DOHH2 (cell line): Measurements from ENCODE around the gene SFTPB.

ENCODE experiments used
- H3F3A ChIP-seq: fragments of 200-600 bp; sonication (generic), shearing (Covaris generic); 2 replicates; pipeline ENCODE4 v1.6.0; 2016; ENCODE audit warnings: antibody characterized with exemption, mild to moderate bottlenecking; ENCODE audit not compliant: control insufficient read depth, insufficient read depth
- H3K27ac ChIP-seq: fragments of 200-600 bp; sonication (generic); 2 replicates; pipeline ENCODE4 v1.5.1; 2014; ENCODE audit warnings: low read depth, mild to moderate bottlenecking, low read length, moderate library complexity
- H3K27me3 ChIP-seq: fragments of 200-600 bp; sonication (generic); 2 replicates; pipeline ENCODE4 v1.6.1; 2014; ENCODE audit warnings: mild to moderate bottlenecking, low read length, mixed read lengths; ENCODE audit not compliant: control insufficient read depth
- H3K36me3 ChIP-seq: fragments of 200-600 bp; sonication (generic); 2 replicates; pipeline ENCODE4 v1.6.1; 2014; ENCODE audit warnings: mild to moderate bottlenecking, low read length, moderate library complexity, mixed read lengths; ENCODE audit not compliant: control insufficient read depth
- H3K4me1 ChIP-seq: fragments of 200-600 bp; sonication (generic); 2 replicates; pipeline ENCODE4 v1.6.1; 2014; ENCODE audit warnings: mild to moderate bottlenecking, low read length, mixed read lengths; ENCODE audit not compliant: control insufficient read depth
- H3K4me2 ChIP-seq: fragments of 200-600 bp; sonication (generic); 2 replicates; pipeline ENCODE4 v1.6.0; 2014; ENCODE audit warnings: mild to moderate bottlenecking, low read length, moderate library complexity
- H3K4me3 ChIP-seq: fragments of 200-600 bp; sonication (generic); 2 replicates; pipeline ENCODE4 v1.5.1; 2014; ENCODE audit warnings: mild to moderate bottlenecking, low read length, mixed read lengths
- H3K79me2 ChIP-seq: fragments of 200-600 bp; sonication (generic); 2 replicates; pipeline ENCODE4 v1.6.1; 2014; ENCODE audit warnings: mild to moderate bottlenecking, low read length, mixed read lengths; ENCODE audit not compliant: control insufficient read depth
- H3K9me2 ChIP-seq: fragments of 200-600 bp; sonication (generic); replicated peaks from 2 replicates; pipeline ENCODE4 v1.6.1; 2014; ENCODE audit warnings: mild to moderate bottlenecking, low read length, mixed read lengths; ENCODE audit not compliant: control insufficient read depth
- H3K9me3 ChIP-seq: fragments of 200-600 bp; sonication (generic); 2 replicates; pipeline ENCODE4 v1.6.1; 2014; ENCODE audit warnings: antibody characterized with exemption, low read length, mixed read lengths; ENCODE audit not compliant: control insufficient read depth, insufficient read depth
- H4K20me1 ChIP-seq: fragments of 200-600 bp; sonication (generic); 2 replicates; pipeline ENCODE4 v1.6.0; 2014; ENCODE audit warnings: low read depth, mild to moderate bottlenecking, antibody characterized with exemption, low read length, moderate library complexity; ENCODE audit not compliant: control insufficient read depth, insufficient read depth
- EZH2phosphoT487 ChIP-seq: fragments of 200-600 bp; sonication (generic); IDR thresholded peaks from 2 replicates; pipeline ENCODE4 v1.6.1; 2017; ENCODE audit warnings: borderline replicate concordance, mild to moderate bottlenecking, antibody characterized with exemption, low read length, moderate library complexity, mixed read lengths
- TF ChIP-seq, protein P1 (sequence below): fragments of 200-600 bp; sonication (generic); IDR thresholded peaks from one replicate; pipeline ENCODE4 v1.5.1; 2014; ENCODE audit warnings: antibody characterized with exemption, mild to moderate bottlenecking, low read depth, low read length; ENCODE audit not compliant: poor library complexity, severe bottlenecking

Gene SFTPB

DNA sequence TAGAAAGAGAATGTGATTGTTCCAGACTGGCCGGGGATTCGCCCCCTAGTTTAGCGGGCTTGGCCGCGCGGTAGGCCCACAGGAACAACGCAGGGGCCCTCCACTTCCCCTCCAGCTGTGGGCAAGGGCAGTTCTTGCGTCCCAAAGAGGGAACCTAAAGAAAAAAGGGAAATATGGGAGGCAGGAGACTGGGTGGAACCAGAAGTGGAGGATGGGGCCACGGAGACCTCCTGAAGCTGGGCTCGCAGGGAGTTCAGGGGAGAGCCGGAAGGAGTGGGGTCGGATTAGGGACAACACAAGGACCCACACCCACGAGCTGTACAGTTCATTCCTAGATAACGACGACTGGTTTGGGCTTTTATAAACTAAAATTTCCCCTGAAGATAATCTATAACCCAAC, 44.3 kb upstream of the SFTPB start:
- Histone ChIP-seq H3K27me3 (peaks cover 31% of the 10 kb centered on the region), H3K36me3 (no peaks in the 10 kb centered on the region), H3F3A (no peaks in the 10 kb centered on the region), H3K79me2 (no peaks in the 10 kb centered on the region), H3K9me2 (no peaks in the 10 kb centered on the region), H3K27ac (no peak overlapping the region), H3K4me3 (no peak overlapping the region), H3K4me1 (no peaks in the 10 kb centered on the region), H3K4me2 (no peak overlapping the region), H4K20me1 (no peaks in the 10 kb centered on the region), H3K9me3 (no peaks in the 10 kb centered on the region)
- TF ChIP-seq EZH2phosphoT487: no peak
- TF ChIP-seq, protein P1, sequence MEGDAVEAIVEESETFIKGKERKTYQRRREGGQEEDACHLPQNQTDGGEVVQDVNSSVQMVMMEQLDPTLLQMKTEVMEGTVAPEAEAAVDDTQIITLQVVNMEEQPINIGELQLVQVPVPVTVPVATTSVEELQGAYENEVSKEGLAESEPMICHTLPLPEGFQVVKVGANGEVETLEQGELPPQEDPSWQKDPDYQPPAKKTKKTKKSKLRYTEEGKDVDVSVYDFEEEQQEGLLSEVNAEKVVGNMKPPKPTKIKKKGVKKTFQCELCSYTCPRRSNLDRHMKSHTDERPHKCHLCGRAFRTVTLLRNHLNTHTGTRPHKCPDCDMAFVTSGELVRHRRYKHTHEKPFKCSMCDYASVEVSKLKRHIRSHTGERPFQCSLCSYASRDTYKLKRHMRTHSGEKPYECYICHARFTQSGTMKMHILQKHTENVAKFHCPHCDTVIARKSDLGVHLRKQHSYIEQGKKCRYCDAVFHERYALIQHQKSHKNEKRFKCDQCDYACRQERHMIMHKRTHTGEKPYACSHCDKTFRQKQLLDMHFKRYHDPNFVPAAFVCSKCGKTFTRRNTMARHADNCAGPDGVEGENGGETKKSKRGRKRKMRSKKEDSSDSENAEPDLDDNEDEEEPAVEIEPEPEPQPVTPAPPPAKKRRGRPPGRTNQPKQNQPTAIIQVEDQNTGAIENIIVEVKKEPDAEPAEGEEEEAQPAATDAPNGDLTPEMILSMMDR: no peak

DNA sequence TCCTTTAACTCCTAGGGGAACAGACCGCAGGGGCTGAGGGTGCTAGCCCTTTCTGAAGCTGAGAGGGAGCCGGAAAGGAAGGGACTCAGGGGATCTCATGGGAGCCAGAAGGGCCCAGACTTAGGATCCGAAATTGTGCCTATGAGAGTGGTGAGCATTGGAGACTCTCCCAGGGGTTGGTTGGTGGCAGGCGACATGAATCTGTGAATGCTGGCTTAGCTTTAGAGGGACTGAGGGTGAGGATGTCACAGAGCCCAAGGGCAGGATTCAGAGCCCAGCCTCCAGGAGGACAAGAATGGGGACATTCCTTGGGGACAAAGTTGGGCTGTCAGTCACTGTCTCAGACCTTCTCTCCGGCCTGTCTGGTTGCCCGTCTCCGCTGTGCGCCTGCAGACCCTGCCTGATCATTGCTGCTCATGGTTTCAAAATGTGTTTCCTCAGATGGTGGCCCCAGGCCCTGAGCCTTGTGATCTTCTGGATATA, 43.6 kb upstream of the SFTPB start:
- H3F3A ChIP-seq: no peaks in the 10 kb centered on the region
- H3K9me2 ChIP-seq: no peaks in the 10 kb centered on the region
- H3K27ac ChIP-seq: no peak overlapping the region
- no peaks in the 10 kb centered on the region for H4K20me1 ChIP-seq
- H3K36me3 ChIP-seq: no peaks in the 10 kb centered on the region
- peaks cover 32% of the 10 kb centered on the region for H3K27me3 ChIP-seq
- H3K79me2 ChIP-seq: no peaks in the 10 kb centered on the region
- H3K9me3 ChIP-seq: no peaks in the 10 kb centered on the region
- no peaks in the 10 kb centered on the region for H3K4me1 ChIP-seq
- H3K4me3 ChIP-seq: no peak overlapping the region
- TF ChIP-seq, protein P1: no peak
- no peak overlapping the region for H3K4me2 ChIP-seq

DNA sequence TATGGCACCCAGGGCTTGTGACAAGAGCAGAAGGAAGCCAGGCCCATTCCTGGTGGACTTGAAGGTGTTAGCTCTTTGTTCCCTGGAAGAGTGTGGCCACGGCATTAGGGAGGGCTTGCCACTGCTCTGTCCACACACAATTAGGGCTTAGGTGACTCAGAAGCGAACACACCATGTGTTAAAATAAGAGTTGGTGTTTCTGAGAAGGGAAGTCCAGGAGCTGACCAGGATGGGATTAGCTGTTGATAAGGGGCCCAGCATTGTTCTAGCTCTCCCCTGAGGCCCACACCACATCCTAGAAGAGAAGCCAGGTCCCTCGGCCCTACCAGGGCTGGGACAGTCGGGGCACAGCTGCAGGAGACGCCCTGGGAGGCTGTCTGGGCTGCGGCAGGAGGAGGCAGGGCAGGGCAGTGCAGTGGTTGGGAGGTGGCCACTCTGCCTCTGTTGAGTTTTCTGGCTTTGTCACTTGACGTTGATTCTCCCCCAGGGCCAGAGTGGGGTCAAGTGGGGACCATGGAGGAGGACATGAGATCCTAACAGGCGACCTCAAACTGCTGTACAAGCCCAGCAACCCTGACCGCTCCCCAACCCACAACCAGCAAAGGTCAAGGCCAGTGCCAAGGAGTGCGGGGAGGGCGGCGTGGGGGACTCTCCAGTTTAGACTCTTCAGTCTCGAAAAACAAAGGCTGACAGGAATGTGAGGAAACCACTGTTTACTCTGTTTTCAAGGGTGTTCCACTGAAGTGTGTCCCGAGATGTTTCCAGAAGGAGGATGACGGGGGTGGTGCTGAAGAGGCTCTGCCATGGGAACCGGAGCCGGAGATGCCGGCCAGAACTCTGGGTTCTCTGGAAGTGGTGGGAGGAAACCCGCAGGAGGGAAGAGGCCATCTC, 42.9 kb upstream of the SFTPB start:
- H3K4me1 ChIP-seq: no peaks in the 10 kb centered on the region
- H3K27me3 ChIP-seq: peaks cover 27% of the 10 kb centered on the region
- H3F3A ChIP-seq: no peaks in the 10 kb centered on the region
- H3K4me3 ChIP-seq: no peak overlapping the region
- H3K4me2 ChIP-seq: no peak overlapping the region
- no peaks in the 10 kb centered on the region for H3K79me2 ChIP-seq
- no peaks in the 10 kb centered on the region for H4K20me1 ChIP-seq
- H3K9me3 ChIP-seq: no peaks in the 10 kb centered on the region
- H3K36me3 ChIP-seq: no peaks in the 10 kb centered on the region
- H3K9me2 ChIP-seq: no peaks in the 10 kb centered on the region
- TF ChIP-seq EZH2phosphoT487: no peak
- TF ChIP-seq, protein P1: no peak
- H3K27ac ChIP-seq: no peak overlapping the region
